Keratinocyte (primary cell): Measurements from ENCODE around the gene SMARCD3. TPM values are rescaled to one million over a fixed set of nuclear protein-coding genes. Genes with fewer than 3 reads are reported as not detected.

ENCODE experiments used
- DNase-seq: peaks from one replicate; pipeline ENCODE4 v3.0.0-alpha.2; 2011; ENCODE audit warnings: low read depth, missing footprints, low spot score
- FAIRE-seq: peaks from 2 replicates; lab custom pipeline; 2011; peaks lifted over from hg19 to GRCh38; lab: Jason Lieb, UNC
- H2AFZ ChIP-seq: 2 replicates; pipeline ENCODE4 v1.6.0; 2012; ENCODE audit warnings: low read length, control low read depth, inconsistent platforms; ENCODE audit not compliant: control insufficient read depth
- H3K27ac ChIP-seq: 2 replicates; pipeline ENCODE4 v1.5.1; 2011; ENCODE audit warnings: low read length; ENCODE audit not compliant: control insufficient read depth, insufficient read depth
- H3K27me3 ChIP-seq: 3 replicates; pipeline ENCODE4 v1.6.0; 2011; ENCODE audit warnings: low read length; ENCODE audit not compliant: control insufficient read depth, insufficient read depth; ENCODE audit errors: extremely low read depth
- H3K36me3 ChIP-seq, 2 experiments: 2 replicates in 1 of 2; 3 replicates in 1 of 2; pipeline ENCODE4 v1.5.1; 2011; ENCODE audit warnings: low read length in 2 of 2, mild to moderate bottlenecking in 1 of 2; ENCODE audit not compliant: control insufficient read depth in 2 of 2, insufficient read depth in 2 of 2; ENCODE audit errors: extremely low read depth in 1 of 2
- H3K4me1 ChIP-seq: 3 replicates; pipeline ENCODE4 v1.5.1; 2011; ENCODE audit warnings: low read length; ENCODE audit not compliant: control insufficient read depth, insufficient read depth; ENCODE audit errors: extremely low read depth
- H3K4me2 ChIP-seq: 3 replicates; pipeline ENCODE4 v1.6.0; 2011; ENCODE audit warnings: low read depth, low read length; ENCODE audit not compliant: control insufficient read depth, insufficient read depth; ENCODE audit errors: extremely low read depth
- H3K4me3 ChIP-seq, 3 experiments: fragments of 200-600 bp in 1 of 3; sonication (generic) in 1 of 3; 2 replicates in 2 of 3; 3 replicates in 1 of 3; pipeline ENCODE4 v1.5.1; 2011 to 2016; ENCODE audit warnings: low read length in 3 of 3, mild to moderate bottlenecking in 3 of 3, control low read depth in 2 of 3, inconsistent platforms in 1 of 3, low read depth in 1 of 3, mixed read lengths in 1 of 3, mixed run types in 1 of 3, moderate library complexity in 1 of 3; ENCODE audit not compliant: control insufficient read depth in 2 of 3, insufficient read depth in 2 of 3; ENCODE audit errors: extremely low read depth in 1 of 3
- H3K79me2 ChIP-seq: 2 replicates; pipeline ENCODE4 v1.6.0; 2012; ENCODE audit warnings: low read length; ENCODE audit not compliant: control insufficient read depth, insufficient read depth
- H3K9ac ChIP-seq: 3 replicates; pipeline ENCODE4 v1.6.0; 2011; ENCODE audit warnings: low read length; ENCODE audit not compliant: control insufficient read depth, insufficient read depth; ENCODE audit errors: extremely low read depth
- H3K9me1 ChIP-seq: 3 replicates; pipeline ENCODE4 v1.6.0; 2011; ENCODE audit warnings: low read length; ENCODE audit not compliant: control insufficient read depth, insufficient read depth; ENCODE audit errors: extremely low read depth
- H3K9me3 ChIP-seq: 2 replicates; pipeline ENCODE4 v1.5.1; 2012; ENCODE audit warnings: low read depth, low read length; ENCODE audit not compliant: control insufficient read depth
- H4K20me1 ChIP-seq: 3 replicates; pipeline ENCODE4 v1.6.0; 2011; ENCODE audit warnings: low read length; ENCODE audit not compliant: control insufficient read depth, insufficient read depth; ENCODE audit errors: extremely low read depth
- CTCF ChIP-seq, 3 experiments: IDR thresholded peaks in 1 of 3; conservative IDR thresholded peaks in 1 of 3; optimal IDR thresholded peaks in 1 of 3; 2 replicates in 2 of 3; 3 replicates in 1 of 3; pipeline versions ENCODE3 to v1.5.1; 2011; ENCODE audit warnings: low read length in 3 of 3, mild to moderate bottlenecking in 3 of 3, moderate library complexity in 2 of 3, control low read depth in 1 of 3, inconsistent platforms in 1 of 3; ENCODE audit not compliant: insufficient read depth in 2 of 3; ENCODE audit errors: extremely low read depth in 1 of 3
- EZH2 ChIP-seq: IDR thresholded peaks from one replicate; pipeline ENCODE4 v1.6.1; 2012; ENCODE audit warnings: inconsistent platforms, mild to moderate bottlenecking, low read length, moderate library complexity
- dilution Hi-C: fragments of 300-500 bp; cut with MboI; formaldehyde crosslinking; loops from one replicate; pipeline ENCODE4 v1.7.0; 2020; ENCODE audit warnings: low sequenced_read_pairs; ENCODE audit not compliant: extremely low pct_ligation_motif_present
- polyA plus RNA-seq, 5 experiments: library from polyadenylated mRNA; depleted of rRNA in 3 of 5; stranded (reverse) in 3 of 5; stranded (forward) in 1 of 5; unstranded in 1 of 5; fragments of >200 nt; gene quantifications; 1 replicate in 1 of 5; 2 replicates in 3 of 5; 3 replicates in 1 of 5; pipeline versions ENCODE4 v1.2.1 to v1.2.3, GENCODE V29; 2011 to 2012; ENCODE audit warnings: missing spikeins in 2 of 5, low read depth in 1 of 5, low replicate concordance in 1 of 5

Gene SMARCD3
- polyA plus RNA-seq, 1 donor (not counting 4 experiments of a cell fraction or from before 2014, with no cell fraction given), result 3.0 TPM

DNA sequence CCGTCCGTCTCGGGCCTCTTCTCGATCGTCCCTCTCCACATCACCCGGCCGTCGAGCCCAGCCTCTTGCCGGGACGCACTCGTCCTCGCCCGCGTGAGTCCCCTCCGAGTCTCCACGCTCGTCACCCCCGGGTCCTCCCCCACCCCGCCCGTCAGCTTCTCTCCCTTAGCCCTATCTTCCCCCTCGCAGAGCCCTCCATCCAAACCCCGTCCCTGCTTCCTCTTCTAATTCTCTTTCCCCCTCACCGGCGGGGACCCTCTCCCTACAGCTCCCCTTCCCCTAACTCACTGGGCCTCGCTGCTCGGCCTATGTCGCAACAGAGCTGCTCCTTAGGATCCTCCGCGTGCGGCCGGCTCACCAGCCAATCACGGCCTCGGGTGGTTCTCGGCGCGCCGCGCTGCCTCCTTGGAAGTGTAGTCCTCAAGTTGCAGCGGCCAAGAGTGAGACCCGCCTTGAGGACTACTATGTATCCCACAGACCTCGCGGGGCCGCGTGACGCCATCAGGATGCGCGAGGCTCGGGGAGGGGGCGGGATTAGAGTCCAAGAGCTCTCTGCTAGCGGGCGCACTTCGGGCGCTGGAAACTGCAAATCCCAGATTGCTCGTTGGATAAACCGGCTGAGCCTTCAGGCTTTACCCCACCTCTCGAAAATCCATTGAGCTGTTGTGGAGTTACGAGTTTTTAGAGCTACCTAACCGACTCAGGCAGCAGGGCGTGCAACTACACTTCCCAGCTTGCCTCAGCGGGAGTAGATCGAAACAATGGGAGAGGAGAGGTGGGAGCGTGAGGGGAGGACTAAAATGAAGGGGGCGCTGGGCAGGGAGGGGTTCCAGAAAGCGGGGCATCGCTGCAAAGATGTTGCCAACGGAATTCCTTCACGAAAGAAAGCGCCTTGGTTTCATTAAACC, 21.4 kb downstream of the SMARCD3 start, which contains the start of gene ABCF2:
ABCF2 (minus strand) TSS at position 331 of the 908 bp plus-strand sequence. CDS start 747 bp downstream, outside the sequence.
- FAIRE-seq, result peak; percentile 32

DNA sequence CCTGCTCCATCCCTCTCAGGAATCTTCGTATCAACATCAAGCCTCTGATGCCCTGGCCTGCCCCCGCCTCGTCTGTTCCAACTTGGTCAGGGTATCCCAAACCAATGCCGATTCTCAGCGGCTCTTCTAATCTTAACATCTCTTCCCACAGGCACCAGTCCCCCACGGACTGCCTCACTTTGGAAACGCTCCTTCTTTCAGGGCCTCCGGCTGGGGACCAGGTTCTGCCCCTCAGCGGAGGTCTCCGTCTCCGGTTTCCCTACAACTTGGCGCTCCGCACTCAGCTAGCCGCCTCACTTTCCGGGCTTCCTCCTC, 22.0 kb downstream of the SMARCD3 start:
- Histone ChIP-seq H3K9ac (peak overlapping the region; percentile 88), H4K20me1 (no peaks in the 10 kb centered on the region), H3K36me3 (peaks cover 23 to 37% of the 10 kb centered on the region in 2 experiments), H3K4me3 (peak overlapping the region; percentile 87 to 98 (median 90)), H3K79me2 (peaks cover 25% of the 10 kb centered on the region), H3K4me2 (peak overlapping the region; percentile 99), H3K27ac (peak overlapping the region; percentile 62), H3K4me1 (peaks cover 22% of the 10 kb centered on the region), H3K9me3 (no peaks in the 10 kb centered on the region), H2AFZ (peak overlapping the region; percentile 84), H3K9me1 (no peaks in the 10 kb centered on the region), H3K27me3 (no peaks in the 10 kb centered on the region)
- DNase-seq, result no peak
- TF ChIP-seq CTCF (optimal IDR thresholded peaks at IDR 0.05 in 1 of 3, IDR thresholded peaks at IDR 0.05 in 1 of 3, conservative IDR thresholded peaks at IDR 0.05 in 1 of 3; ENCODE audit: extremely low read depth in 1 of 3, insufficient read depth in 2 of 3, low read length in 3 of 3) (no peak), EZH2 (no peak)
- no peak for FAIRE-seq
- dilution Hi-C loops, result no loop called here

More for the DNA sequence above, 21.4 kb downstream of the SMARCD3 start, which contains the start of gene ABCF2:
- TF ChIP-seq EZH2 (no peak), CTCF (optimal IDR thresholded peaks at IDR 0.05 in 1 of 3, IDR thresholded peaks at IDR 0.05 in 1 of 3, conservative IDR thresholded peaks at IDR 0.05 in 1 of 3; ENCODE audit: extremely low read depth in 1 of 3, insufficient read depth in 2 of 3, low read length in 3 of 3) (no peak)
- H3K27me3 ChIP-seq, result no peaks in the 10 kb centered on the region
- peak within 1 kb of the TSS; percentile 98 for H2AFZ ChIP-seq
- peak within 1 kb of the TSS; percentile 90 to 98 (median 96) for H3K4me3 ChIP-seq
- no peaks in the 10 kb centered on the region for H4K20me1 ChIP-seq
- H3K4me2 ChIP-seq, result peak within 1 kb of the TSS; percentile 99
- peaks cover 25% of the 10 kb centered on the region for H3K79me2 ChIP-seq
- dilution Hi-C loops, result no loop called here
- no peaks in the 10 kb centered on the region for H3K9me1 ChIP-seq
- peak within 1 kb of the TSS; percentile 62 for H3K27ac ChIP-seq
- peak within 1 kb of the TSS; percentile 88 for H3K9ac ChIP-seq
- H3K36me3 ChIP-seq, result peaks cover 21 to 33% of the 10 kb centered on the region in 2 experiments
- H3K9me3 ChIP-seq, result no peaks in the 10 kb centered on the region
- DNase-seq, result peak; percentile 93
- H3K4me1 ChIP-seq, result peaks cover 28% of the 10 kb centered on the region
